H1 (cell line): ENCODE data around the gene TNFRSF6B. TPM values are rescaled to one million over a fixed set of nuclear protein-coding genes. Genes with fewer than 3 reads are reported as not detected.

ENCODE experiments used
- KDM4A ChIP-seq: IDR thresholded peaks from one replicate; pipeline ENCODE4 v1.7.1; 2012; ENCODE audit warnings: low read depth, mild to moderate bottlenecking, moderate library complexity, low read length, inconsistent platforms; ENCODE audit not compliant: severe bottlenecking
- polyA plus RNA-seq, 7 experiments: library from polyadenylated mRNA; depleted of rRNA in 3 of 7; stranded (reverse) in 5 of 7; unstranded in 2 of 7; fragments of >200 nt in 5 of 7; fragments of 200-250 nt in 2 of 7; gene quantifications; 1 replicate in 5 of 7; 2 replicates in 1 of 7; 4 replicates in 1 of 7; pipeline versions ENCODE4 v1.2.1 to v1.2.3, GENCODE V29; 2011 to 2013; ENCODE audit warnings: missing spikeins in 2 of 7, mixed read lengths in 2 of 7
- total RNA-seq: library from RNA; stranded (reverse); fragmentation: NEBNext Ultra II Directional; extraction: Animal tissue kit (Norgen Biotek cat#: 25700); gene quantifications from 2 replicates; pipeline ENCODE4 v1.2.1, GENCODE V29; 2021

Gene TNFRSF6B
- total and polyA plus RNA-seq, 2 of the 8 experiments (the other 6 are each of a cell fraction or from before 2014, with no cell fraction given) = 3.1 TPM; not detected in 1

DNA sequence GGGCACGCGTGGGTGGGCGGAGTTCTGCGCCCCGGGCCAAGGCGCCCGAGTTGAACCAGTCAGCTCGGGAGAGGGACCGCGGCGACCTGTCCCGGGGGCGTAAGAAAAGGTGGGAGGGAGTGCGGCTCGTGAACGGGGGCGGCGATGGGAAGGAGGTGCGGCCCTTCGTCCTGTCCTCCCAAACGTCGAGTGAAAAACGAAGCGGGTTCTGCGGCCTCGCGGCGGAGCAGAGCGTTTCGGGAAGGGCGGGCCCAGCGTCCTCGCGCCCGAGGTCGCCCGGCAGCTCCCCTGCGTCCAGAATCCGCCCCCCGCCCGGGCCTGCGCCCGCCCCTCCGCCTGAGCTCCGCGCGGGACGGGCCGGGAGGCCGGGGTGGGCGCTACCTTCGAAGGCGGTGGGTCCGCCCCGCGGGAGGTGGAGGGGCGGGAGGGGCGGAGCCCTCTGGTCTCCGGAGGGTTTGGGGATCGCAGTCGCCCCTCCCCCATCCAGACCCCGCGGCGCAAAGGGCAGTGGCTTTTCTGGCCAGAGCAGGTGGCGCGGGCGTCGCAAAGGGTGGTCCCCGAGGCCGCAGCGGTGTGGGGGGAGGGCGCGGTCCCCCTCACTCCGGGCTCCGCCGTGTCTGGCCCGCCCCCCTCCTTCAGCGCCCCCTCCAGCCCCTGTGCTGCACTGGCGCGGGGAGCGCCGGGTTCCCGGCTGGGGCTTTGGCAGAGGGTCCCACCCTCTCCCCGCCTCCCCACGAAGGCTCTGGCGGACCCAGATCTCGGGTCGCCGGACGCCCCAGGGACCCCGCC, 44.1 kb upstream of the TNFRSF6B start (continued):
- TF ChIP-seq KDM4A = peak; percentile 47
